ENCODE data around the gene TPRKB.
"Not testable (repeated sequence)": the region's sequence is repeated elsewhere in the genome, so short reads cannot be mapped to it uniquely, and the experiment has no call there.

TPRKB gene

DNA sequence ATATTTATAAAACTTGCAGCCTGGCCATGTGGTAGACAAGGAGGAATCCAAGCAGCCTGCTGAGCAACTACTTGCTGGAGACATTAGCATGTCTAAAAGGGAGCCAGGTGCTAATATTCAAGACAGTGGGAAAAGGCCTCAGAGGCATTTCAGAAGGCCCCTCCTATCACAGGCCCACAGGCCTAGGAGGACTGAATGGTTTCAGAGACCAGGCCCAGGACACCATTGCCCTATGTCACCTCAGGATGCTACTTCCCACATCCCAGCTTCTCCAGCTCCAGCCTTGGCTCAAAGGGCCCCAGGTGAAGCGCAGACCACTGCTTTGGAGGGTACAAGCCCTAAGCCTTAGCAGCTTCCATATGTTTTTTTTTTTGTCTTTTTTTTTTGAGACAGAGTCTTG is 39.0 kb downstream of the TPRKB start:
- DNase-seq: no peak

- DNase-seq: no peak
Observed at GRCh38 chr2:73697606-73698005, 39.5 kb downstream of the TPRKB start.

GRCh38 chr2:73696985-73697384 is 40.2 kb downstream of the TPRKB start:
- not testable (repeated sequence) for DNase-seq

- not testable (repeated sequence) for DNase-seq
Observed at GRCh38 chr2:73696521-73696920, 40.6 kb downstream of the TPRKB start.

DNA sequence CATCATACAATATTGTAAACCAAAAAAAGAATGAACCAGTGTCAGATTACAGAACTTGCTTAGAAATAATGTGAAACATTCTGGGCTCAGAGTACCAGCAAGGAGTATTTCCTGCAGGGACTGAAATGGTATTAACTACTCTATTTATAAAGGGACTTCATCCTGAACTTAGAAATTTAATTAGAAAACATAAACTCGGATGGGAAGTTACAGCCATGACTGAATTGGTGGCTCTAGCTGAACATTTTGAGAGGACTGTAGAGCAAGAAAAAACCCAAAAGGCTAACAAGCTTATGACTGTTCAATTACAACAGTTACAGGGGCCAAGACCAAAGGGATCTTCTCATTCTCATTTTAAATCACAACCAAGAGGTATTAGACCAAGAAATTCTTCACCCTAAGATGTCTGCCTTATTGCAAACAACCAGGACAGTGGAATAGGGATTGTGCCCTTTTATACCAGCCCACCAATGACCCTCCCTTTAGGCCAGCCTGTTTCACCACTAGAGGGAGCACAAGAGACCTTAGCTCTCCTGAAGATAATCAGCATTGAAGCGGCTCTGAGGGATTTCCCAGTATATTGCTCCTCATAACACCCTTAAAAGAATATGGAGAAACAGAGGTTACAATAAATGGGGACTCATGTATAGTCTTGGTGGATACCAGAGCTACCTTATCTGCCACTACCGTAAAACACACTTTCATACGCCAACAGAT is 46.6 kb downstream of the TPRKB start:
- DNase-seq: peak; percentile 31

DNA sequence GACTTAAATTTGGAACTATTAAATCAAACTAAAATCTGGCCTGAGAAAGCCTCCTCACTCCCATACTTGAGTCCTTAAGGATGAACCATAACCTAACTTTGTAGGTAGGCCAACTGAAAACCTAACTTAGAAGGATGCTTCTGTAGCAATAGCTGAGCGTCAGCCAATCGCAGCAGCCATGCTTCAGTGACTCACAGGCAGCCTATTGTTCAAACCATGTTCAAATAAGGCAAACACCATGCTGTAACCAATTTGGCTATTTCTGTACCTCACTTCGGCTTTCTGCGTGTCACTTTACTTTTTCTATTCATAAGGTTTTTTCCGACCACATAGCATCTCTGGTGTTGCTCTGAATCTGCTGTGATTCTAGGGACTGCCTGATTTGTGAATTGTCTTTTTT is 48.7 kb downstream of the TPRKB start:
- not testable (repeated sequence) for DNase-seq

DNA sequence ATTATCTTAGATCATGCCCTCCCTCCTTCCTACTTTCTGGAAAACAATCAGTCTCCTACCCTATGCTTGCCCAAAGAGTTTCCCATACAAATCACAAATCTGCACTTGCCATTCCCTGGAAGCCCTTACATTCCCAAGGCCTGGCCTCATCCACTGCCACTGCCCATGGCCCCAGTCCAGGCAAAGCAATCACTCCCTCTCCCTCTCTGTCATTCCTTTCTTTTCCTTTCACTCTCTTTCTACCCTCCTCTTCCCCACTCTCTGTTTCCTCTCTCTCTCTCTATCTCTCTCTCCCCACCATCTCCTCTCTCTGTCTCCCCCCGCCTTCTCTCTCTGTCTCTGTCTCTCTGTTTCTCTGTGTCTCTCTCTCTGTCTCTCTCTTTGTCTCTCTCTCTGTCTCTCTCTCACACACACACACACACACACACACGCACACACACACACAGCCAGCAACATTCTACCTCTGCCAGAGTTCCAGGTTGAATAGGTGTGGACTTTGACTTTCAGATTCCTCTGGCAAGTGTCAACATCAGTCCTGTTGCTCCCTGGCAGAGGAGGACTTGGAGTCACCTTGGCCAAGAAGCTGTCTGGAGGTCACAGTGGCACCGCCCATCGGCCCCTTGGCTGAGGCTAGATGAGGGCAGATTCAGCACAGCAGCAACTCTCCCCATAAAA is 51.2 kb downstream of the TPRKB start:
- DNase-seq: no peak

- DNase-seq: not testable (repeated sequence)
Observed at GRCh38 chr2:73684905-73685304, 52.2 kb downstream of the TPRKB start.

- not testable (repeated sequence) for DNase-seq
Observed at GRCh38 chr2:73684325-73684724, 52.8 kb downstream of the TPRKB start.

GRCh38 chr2:73679951-73680571 is 57.1 kb downstream of the TPRKB start:
- DNase-seq: peak; percentile 7

Measured in CD4-positive, alpha-beta T cell treated with Interleukin-21 for 1 hour (primary cell).